NCI-H526 (cell line): ENCODE data around the gene PHETA1.
A peak's percentile ranks its signal among the peaks of the same experiment; 100 is the strongest.

Experiments used
- DNase-seq, 2 experiments: peaks; one replicate each; lab custom pipeline; 2025; lab: John Stamatoyannopoulos, UW

The PHETA1 gene

GRCh38 chr12:111368788-111369495 lies at the start of gene PHETA1:
Gene PHETA1 (minus strand): TSS chr12:111369095. CDS start chr12:111363427, 5,668 bp downstream.
- DNase-seq: peak; percentile 62 to 95

GRCh38 chr12:111418594-111418880 lies 49.6 kb upstream of the PHETA1 start:
- DNase-seq: no peak

- no peak for DNase-seq
These were observed 49.1 kb upstream of the PHETA1 start for GRCh38 chr12:111417784-111418593.

- no peak for DNase-seq
These were observed 48.4 kb upstream of the PHETA1 start for GRCh38 chr12:111417290-111417689.

GRCh38 chr12:111414711-111415252 lies 45.9 kb upstream of the PHETA1 start:
- no peak for DNase-seq

GRCh38 chr12:111413442-111414086 lies 44.7 kb upstream of the PHETA1 start:
- no peak for DNase-seq

- DNase-seq: no peak
These were observed 44.0 kb upstream of the PHETA1 start for GRCh38 chr12:111412830-111413441.

- DNase-seq: no peak
These were observed 43.3 kb upstream of the PHETA1 start for GRCh38 chr12:111412007-111412829.

- DNase-seq: no peak
These were observed 42.4 kb upstream of the PHETA1 start for GRCh38 chr12:111411185-111411764.

- no peak for DNase-seq
These were observed 41.7 kb upstream of the PHETA1 start for GRCh38 chr12:111410431-111411184.

- DNase-seq: no peak
These were observed 41.0 kb upstream of the PHETA1 start for GRCh38 chr12:111409780-111410430.

- no peak for DNase-seq
These were observed 40.5 kb upstream of the PHETA1 start for GRCh38 chr12:111409403-111409779.

- DNase-seq: no peak
These were observed 39.9 kb upstream of the PHETA1 start for GRCh38 chr12:111408686-111409402.

GRCh38 chr12:111408116-111408440 lies 39.2 kb upstream of the PHETA1 start:
- DNase-seq: no peak

- peak in 1 of 2 experiments; percentile 37 for DNase-seq
These were observed 38.7 kb upstream of the PHETA1 start for GRCh38 chr12:111407377-111408115.

- DNase-seq: no peak
These were observed 37.8 kb upstream of the PHETA1 start for GRCh38 chr12:111406474-111407376.

GRCh38 chr12:111405859-111406473 lies 37.1 kb upstream of the PHETA1 start, which contains the start of gene SH2B3:
Gene SH2B3 (plus strand): TSS chr12:111405923. CDS start chr12:111418146, 12,223 bp downstream.
- DNase-seq: no peak
